T-helper 17 cell (primary cell): Measurements from ENCODE around the gene MYORG. TPM values are rescaled to one million over a fixed set of nuclear protein-coding genes. Genes with fewer than 3 reads are reported as not detected.
"Not testable (repeated sequence)": the region's sequence is repeated elsewhere in the genome, so short reads cannot be mapped to it uniquely, and the experiment has no call there.

ENCODE experiments used
- ATAC-seq: fragments of 150-1000 bp; cut with Tn5 transposase; 2 replicates; pipeline ENCODE4 v1.10.0; 2021; ENCODE audit warnings: mild to moderate bottlenecking, moderate library complexity
- DNase-seq, 3 donors: peaks; one replicate each; pipeline versions ENCODE4 v3.0.0 to v3.0.0-alpha.2; 2020 to 2021
- H3K9me3 ChIP-seq: one replicate; pipeline ENCODE4 v1.7.0; 2013; ENCODE audit warnings: low read length, mild to moderate bottlenecking; ENCODE audit not compliant: control insufficient read depth, poor library complexity, severe bottlenecking
- H3K27ac Mint-ChIP-seq: one replicate; pipeline ENCODE4 v1.8.0; 2022; ENCODE audit warnings: mild to moderate bottlenecking, moderate library complexity, mixed read lengths
- H3K27me3 Mint-ChIP-seq: one replicate; pipeline ENCODE4 v1.8.0; 2022; ENCODE audit warnings: mixed read lengths
- H3K36me3 Mint-ChIP-seq: one replicate; pipeline ENCODE4 v1.8.0; 2022; ENCODE audit warnings: low read depth, mixed read lengths
- H3K4me1 Mint-ChIP-seq: one replicate; pipeline ENCODE4 v1.8.0; 2022; ENCODE audit warnings: mild to moderate bottlenecking, mixed read lengths
- H3K4me3 Mint-ChIP-seq: one replicate; pipeline ENCODE4 v1.8.0; 2022; ENCODE audit warnings: mild to moderate bottlenecking, moderate library complexity, mixed read lengths
- total RNA-seq, 4 donors: library from RNA in 2 of 4; stranded (reverse) in 2 of 4; gene quantifications; one replicate each; pipeline ENCODE4 v1.2.3 and lab custom pipeline; 2022 to 2026

The MYORG gene
- total RNA-seq, 2 donors from 2014 or later = 0.42 to 0.65 TPM

DNA sequence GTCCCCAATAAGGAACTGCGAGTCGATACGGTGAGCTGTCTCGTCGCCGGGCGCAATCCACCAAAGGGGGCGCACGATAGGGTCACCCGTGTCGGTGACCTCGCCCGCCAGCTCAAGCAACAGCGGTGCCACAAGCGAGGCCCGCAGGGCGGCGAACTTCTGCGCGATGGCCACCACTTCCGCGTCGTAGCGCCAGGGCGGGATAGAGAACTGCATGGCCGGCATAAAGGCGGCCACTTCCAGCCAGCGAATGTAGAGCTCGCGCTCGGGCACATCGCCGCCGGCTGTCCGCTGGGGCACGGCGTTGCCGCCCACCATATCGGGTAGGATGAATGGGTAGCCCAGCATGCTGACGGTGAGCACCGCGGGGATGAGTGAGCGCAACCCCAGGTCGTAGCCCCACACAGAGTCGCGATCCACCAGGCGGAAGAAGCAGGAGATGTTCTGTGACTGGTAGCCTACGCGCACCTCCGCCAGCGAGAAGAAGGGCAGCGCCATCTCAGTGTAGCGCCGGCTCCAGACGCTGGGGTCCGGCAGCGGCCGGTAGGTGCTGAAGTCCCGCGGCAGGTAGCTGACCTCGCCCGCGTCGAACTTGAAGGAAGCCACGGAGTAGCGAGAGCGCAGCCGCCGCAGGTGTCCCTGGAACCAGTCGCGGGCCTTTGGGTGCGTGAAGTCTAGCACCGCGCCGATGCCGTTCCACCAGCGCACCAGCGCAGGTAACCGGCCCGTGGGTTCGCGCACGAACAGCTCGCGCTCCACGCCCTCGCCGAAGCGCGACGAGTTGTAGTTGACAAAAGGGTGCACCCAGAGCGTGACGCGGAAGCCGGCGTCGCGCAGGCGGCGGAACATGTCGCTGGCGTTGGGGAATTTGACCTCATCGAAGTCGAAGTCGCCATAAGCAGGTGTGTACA, 5.5 kb downstream of the MYORG start:
- ATAC-seq (no peak), DNase-seq (peak in 2 of 3 donors; percentile 23 to 32)
- Mint-ChIP-seq H3K4me1 (peaks cover 15% of the 10 kb centered on the region), H3K27ac (no peak overlapping the region), H3K27me3 (no peaks in the 10 kb centered on the region), H3K36me3 (no peaks in the 10 kb centered on the region), H3K4me3 (no peak overlapping the region)
- no peaks in the 10 kb centered on the region for H3K9me3 ChIP-seq

DNA sequence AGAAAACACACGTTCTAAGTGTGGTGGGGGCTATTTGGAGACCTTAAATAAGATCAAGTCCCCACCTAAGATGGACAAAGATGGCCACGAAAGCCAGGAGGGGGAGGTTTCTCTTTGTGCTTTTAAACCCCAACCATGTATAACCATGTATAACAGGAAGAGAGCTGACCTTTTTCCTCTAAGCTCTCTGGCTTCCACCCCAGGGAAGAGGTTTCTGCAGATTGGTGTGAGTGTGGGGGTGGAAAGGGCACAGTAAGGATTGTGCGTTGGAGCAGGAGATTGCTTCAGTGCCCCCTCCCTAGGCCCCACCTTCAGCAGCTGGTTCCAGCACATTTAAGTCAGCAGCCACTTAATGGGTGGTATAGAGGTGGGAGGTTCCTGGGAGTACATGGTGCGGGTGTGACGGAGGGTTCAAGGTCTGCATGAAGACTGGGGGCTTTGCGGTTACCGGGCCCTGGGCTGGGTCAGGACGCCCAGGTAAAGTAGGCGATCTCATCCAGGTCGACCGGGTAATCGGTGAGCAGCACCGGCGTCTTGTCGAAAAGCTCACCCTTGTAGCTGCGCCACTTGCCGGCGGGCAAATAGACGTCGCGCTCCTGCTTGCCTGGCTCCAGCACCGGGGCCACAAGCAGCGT, 6.2 kb downstream of the MYORG start:
- peak; percentile 42 for ATAC-seq
- Mint-ChIP-seq H3K4me1 (peaks cover 8% of the 10 kb centered on the region), H3K4me3 (no peak overlapping the region), H3K27ac (peak overlapping the region; percentile 62), H3K36me3 (no peaks in the 10 kb centered on the region), H3K27me3 (no peaks in the 10 kb centered on the region)
- no peaks in the 10 kb centered on the region for H3K9me3 ChIP-seq
- no peak for DNase-seq

DNA sequence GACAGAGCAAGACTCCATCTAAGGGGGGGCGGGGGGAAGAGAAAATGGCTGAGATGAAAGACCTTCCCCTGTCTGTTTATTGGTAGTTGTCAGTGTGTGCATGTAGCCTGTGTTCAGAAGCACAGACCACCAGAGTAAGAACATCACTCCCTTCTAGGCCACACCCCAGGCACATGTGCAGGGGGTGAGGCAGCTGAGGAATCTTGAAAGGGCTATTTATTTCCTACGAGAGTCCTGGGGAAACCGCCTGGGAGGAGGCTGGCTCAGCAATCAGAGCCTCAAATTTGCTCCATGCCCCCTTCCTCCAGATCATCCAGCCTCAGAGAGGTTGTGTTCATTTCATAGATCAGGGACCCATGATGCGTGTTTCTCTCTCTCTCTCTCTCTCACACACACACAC, 7.1 kb downstream of the MYORG start:
- H3K9me3 ChIP-seq = no peaks in the 10 kb centered on the region
- DNase-seq (no peak), ATAC-seq (no peak)
- Mint-ChIP-seq H3K4me3 (no peak overlapping the region), H3K4me1 (peaks cover 6% of the 10 kb centered on the region), H3K27me3 (no peaks in the 10 kb centered on the region), H3K27ac (peak overlapping the region; percentile 62), H3K36me3 (no peaks in the 10 kb centered on the region)

DNA sequence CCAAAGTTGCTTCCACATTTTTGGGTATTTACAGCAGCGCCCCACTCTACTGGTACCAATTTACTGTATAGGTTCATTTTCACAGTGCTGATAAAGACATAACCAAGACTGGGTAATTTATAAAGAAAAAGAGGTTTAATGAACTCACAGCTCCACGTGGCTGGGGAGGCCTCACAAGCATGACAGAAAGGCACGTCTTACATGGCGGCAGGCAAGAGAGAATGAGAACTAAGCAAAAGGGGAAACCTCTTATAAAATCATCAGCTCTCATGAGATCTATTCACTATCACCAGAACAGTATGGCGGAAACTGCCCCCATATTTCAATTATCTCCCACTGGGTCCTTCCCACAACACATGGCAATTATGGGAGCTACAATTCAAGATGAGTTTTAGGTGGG, 7.9 kb downstream of the MYORG start:
- DNase-seq, ATAC-seq, H3K36me3 Mint-ChIP-seq, H3K27me3 Mint-ChIP-seq, H3K27ac Mint-ChIP-seq, H3K4me1 Mint-ChIP-seq, H3K4me3 Mint-ChIP-seq, H3K9me3 ChIP-seq: not testable (repeated sequence)

DNA sequence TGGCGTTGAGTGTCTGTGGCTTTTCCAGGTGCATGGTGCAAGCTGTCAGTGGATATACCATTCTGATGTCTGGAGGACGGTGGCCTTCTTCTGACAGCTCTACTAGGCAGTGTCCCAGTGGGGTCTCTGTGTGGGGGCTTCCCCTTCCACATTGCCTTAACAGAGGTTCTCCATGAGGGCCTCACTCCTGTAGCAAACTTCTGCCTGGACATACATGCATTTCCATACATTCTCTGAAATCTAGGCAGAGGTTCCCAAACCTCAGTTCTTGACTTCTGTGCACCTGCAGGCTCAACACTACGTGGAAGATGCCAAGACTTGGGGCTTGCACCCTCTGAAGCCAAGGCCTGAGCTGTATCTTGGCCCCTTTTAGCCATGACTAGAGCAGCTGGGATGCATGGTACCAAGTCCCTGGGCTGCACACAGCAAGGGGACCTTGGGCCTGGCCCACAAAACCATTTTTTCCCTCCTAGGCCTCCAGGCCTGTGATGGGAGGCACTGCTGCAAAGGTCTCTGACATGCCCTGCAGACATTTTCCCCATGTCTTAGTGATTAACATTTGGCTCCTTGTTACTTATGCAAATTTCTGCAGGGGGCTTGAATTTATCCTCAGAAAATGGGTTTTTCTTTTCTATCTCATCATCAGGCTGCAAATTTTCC, 8.8 kb downstream of the MYORG start:
- not testable (repeated sequence) for H3K27me3 Mint-ChIP-seq, H3K4me3 Mint-ChIP-seq, H3K36me3 Mint-ChIP-seq

DNA sequence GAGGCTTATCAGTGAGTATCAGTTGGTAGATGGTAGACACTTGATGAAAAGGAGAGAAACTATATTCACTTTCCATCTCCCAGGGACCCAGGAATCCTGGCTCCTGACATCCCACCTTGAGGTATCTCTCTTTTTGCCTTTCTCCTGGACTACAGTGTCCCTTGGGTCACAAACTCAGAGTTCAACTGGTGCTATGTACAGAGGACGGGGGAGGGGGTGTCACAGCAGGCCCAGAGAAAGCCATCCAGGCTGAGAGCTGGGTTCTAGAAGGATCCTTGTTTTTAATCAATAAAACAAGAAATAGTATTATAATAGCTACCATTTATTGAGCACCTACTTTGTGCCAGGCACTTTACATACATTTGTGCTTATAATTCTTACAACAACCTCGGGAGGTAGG, 10.3 kb downstream of the MYORG start:
- H3K27me3 Mint-ChIP-seq = no peaks in the 10 kb centered on the region
- ATAC-seq = no peak
- no peaks in the 10 kb centered on the region for H3K36me3 Mint-ChIP-seq
- H3K27ac Mint-ChIP-seq = no peak overlapping the region
- no peaks in the 10 kb centered on the region for H3K9me3 ChIP-seq
- no peak for DNase-seq
- peaks cover 7% of the 10 kb centered on the region for H3K4me1 Mint-ChIP-seq
- no peak overlapping the region for H3K4me3 Mint-ChIP-seq

More for the DNA sequence above, 8.8 kb downstream of the MYORG start:
- H3K4me1 Mint-ChIP-seq, ATAC-seq, H3K27ac Mint-ChIP-seq, H3K9me3 ChIP-seq, DNase-seq: not testable (repeated sequence)

DNA sequence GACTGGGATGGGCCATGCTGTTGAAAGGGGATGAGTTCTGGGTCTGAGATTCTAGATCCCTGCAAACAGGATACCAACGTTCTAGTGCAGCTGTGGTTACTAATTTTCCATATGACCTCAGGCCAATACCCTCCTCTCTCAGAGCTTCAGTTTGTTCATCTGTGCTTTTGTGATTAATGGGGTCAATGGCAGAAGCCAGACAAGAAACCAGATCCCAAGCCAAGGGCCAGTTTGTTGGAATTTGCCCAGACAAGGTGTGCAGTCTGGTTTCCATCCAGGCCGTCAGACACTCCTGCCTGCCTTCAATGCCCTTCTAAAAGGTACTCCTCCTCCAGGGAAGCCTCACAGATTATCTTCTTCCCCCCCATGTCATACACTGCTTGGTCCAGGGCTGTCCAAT, 11.4 kb downstream of the MYORG start:
- Mint-ChIP-seq H3K36me3 (no peaks in the 10 kb centered on the region), H3K27ac (no peak overlapping the region), H3K27me3 (no peaks in the 10 kb centered on the region), H3K4me3 (no peak overlapping the region), H3K4me1 (peaks cover 7% of the 10 kb centered on the region)
- DNase-seq (no peak), ATAC-seq (no peak)
- no peaks in the 10 kb centered on the region for H3K9me3 ChIP-seq

DNA sequence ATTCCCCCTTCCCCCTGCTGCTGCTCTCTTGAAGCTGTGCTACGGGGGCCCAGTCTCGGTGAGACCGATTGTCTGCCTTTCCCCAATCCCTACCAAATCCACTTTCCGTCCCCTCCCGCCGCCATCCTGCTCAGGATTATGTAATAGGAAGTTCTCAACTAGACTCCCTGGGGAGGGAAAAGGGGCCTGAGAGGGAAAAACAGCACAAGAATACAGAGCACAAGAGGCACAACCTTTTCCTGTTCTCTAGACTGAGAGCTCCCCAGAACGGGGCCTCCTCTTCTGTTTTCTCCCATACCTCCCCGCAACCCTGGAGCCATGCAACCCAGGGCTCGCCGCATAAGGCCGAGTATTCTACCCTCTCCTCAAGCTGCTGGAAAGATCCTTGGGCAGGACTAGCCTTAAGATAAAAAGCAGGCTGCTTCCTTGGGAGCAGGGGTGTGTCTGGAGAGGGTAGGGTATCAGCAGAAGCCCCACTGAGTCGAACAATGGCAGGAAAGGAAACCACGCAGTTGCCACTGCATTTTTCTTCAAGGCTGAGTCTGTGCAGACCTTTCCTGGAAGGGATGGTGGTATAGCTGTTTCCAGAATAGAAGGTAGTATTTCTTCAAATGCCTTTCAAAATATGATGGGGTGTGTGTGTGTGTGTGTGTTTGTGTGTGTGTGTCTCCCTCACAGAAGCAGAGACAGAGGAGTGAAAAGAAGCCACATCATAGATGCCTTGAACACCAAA, 12.9 kb downstream of the MYORG start:
- peak overlapping the region; percentile 22 for H3K27ac Mint-ChIP-seq
- DNase-seq = no peak
- no peaks in the 10 kb centered on the region for H3K36me3 Mint-ChIP-seq
- no peak overlapping the region for H3K4me3 Mint-ChIP-seq
- H3K9me3 ChIP-seq = no peaks in the 10 kb centered on the region
- no peaks in the 10 kb centered on the region for H3K27me3 Mint-ChIP-seq
- no peak for ATAC-seq
- H3K4me1 Mint-ChIP-seq = peaks cover 7% of the 10 kb centered on the region

DNA sequence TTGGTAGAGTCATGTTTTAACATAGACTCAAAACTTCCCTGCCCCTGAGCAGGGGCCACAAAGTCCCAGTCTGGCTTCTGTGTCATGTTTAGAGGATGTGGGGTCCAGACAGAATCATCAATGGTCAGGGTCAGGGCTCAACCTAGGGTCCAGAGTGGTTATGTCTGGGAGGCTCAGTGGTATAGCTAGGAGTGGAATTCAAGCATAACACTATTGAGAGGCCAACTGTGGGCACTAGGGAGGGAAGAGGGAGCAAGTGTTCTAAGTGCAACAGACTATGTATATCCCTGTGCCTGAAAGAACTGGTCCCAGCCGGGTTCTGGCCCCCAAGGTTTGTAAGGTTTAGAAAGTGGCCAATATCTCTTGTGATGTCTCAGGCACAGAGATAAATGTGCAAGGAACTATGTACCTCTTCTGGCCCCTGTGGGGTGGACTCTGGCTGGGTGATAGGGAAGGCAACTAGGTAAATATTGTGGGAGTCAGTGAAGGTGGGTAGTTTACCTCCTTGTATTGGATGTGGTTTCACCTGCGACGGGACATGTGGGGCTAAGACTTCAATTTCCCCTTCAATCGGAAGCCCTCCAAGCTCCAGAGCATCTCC, 14.0 kb downstream of the MYORG start:
- Mint-ChIP-seq H3K27me3 (no peaks in the 10 kb centered on the region), H3K4me3 (no peak overlapping the region), H3K27ac (no peak overlapping the region), H3K36me3 (no peaks in the 10 kb centered on the region), H3K4me1 (peaks cover 7% of the 10 kb centered on the region)
- ATAC-seq = no peak
- H3K9me3 ChIP-seq = no peaks in the 10 kb centered on the region
- DNase-seq = no peak

DNA sequence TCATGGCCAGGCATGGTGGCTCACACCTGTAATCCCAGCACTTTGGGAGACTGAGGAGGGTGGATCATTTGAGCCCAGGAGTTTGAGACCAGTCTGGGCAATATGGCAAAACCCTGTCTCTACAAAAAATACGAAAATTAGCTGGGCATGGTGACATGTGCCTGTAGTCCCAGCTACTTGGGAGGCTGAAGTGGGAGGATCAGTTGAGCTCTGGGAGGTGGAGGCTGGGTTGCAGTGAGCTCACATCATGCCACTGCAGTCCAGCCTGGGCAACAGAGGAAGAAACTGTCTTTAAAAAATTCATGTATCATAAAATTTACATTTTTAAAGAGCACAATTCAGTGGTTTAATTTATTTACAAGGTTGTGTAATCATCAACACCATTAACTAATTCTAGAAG, 23.7 kb downstream of the MYORG start:
- ATAC-seq, H3K4me3 Mint-ChIP-seq, H3K27me3 Mint-ChIP-seq, H3K9me3 ChIP-seq, H3K36me3 Mint-ChIP-seq, DNase-seq, H3K27ac Mint-ChIP-seq, H3K4me1 Mint-ChIP-seq: not testable (repeated sequence)

DNA sequence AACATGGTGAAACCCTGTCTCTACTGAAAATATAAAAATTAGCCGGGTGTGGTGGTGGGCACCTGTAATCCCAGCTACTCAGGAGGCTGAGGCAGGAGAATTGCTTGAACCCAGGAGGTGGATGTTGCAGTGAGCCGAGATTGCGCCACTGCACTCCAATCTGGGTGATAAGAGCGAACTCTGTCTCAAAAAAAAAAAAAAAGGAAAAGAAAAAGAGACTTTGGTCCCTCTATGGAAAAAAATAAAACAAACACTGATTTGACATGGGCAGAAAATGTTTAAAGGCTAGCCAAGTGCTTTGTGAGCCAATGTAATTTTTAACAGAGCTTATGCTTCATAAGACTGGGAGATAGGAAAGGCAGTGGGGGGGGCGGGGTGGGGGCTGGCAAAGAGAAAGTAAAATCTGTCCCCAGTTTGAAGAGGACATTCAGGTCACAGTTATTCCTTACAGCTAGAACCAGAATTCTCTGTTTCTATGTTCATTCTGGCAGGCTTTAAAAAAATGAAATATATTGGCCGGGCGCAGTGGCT, 24.5 kb downstream of the MYORG start:
- H3K36me3 Mint-ChIP-seq, H3K9me3 ChIP-seq, DNase-seq, ATAC-seq, H3K27ac Mint-ChIP-seq, H3K27me3 Mint-ChIP-seq, H3K4me3 Mint-ChIP-seq, H3K4me1 Mint-ChIP-seq: not testable (repeated sequence)

DNA sequence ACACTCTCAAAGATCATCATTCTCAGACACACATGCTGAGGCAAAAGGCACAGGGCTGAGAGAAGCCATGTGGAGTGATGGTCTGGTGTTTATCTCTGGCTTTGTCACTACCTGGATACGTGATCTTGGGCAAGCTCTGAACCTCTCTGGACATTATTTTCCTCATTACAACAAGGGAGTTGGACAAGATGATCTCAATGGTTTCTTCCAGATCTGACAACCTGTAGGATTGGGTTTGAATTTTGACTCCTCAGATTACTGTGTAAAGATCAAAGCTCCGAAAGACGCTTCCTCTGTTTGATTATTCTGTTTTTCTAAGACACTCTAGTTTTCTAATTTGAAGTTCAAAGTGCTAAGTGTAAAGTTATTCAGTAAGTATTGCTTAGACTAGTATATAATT, 27.4 kb downstream of the MYORG start:
- Mint-ChIP-seq H3K36me3 (peaks cover 5% of the 10 kb centered on the region), H3K27me3 (no peaks in the 10 kb centered on the region), H3K4me1 (no peaks in the 10 kb centered on the region), H3K4me3 (no peak overlapping the region), H3K27ac (no peak overlapping the region)
- no peak for ATAC-seq
- DNase-seq = no peak
- no peaks in the 10 kb centered on the region for H3K9me3 ChIP-seq
